HepG2 (cell line): ENCODE measurements around the gene PFAS. TPM values are rescaled to one million over a fixed set of nuclear protein-coding genes. Genes with fewer than 3 reads are reported as not detected.

Experiments used
- ARNT ChIP-seq: fragments of 450-650 bp; IDR thresholded peaks from 2 replicates; pipeline ENCODE4 v1.6.1; 2017
- ATRX ChIP-seq: sonication (generic); formaldehyde crosslinking; IDR thresholded peaks from 2 replicates; pipeline ENCODE4 v1.4.0; 2020; ENCODE audit warnings: missing genetic modification reagents, borderline replicate concordance
- BRCA1 ChIP-seq: sonication (generic); formaldehyde crosslinking; IDR thresholded peaks from 2 replicates; pipeline ENCODE4 v1.4.0; 2020; ENCODE audit warnings: missing genetic modification reagents
- KAT8 ChIP-seq: IDR thresholded peaks from 2 replicates; pipeline ENCODE4 v1.6.1; 2016; ENCODE audit warnings: missing genetic modification reagents, missing compliant biosample characterization
- KLF12 ChIP-seq: sonication (generic); formaldehyde crosslinking; IDR thresholded peaks from 2 replicates; pipeline ENCODE4 v1.4.0; 2020; ENCODE audit warnings: missing genetic modification reagents, borderline replicate concordance
- MTF2 ChIP-seq: sonication (generic); formaldehyde crosslinking; IDR thresholded peaks from 2 replicates; pipeline ENCODE4 v1.5.0; 2020; ENCODE audit warnings: missing genetic modification reagents, borderline replicate concordance
- NFE2 ChIP-seq: sonication (generic); formaldehyde crosslinking; IDR thresholded peaks from 2 replicates; pipeline ENCODE4 v1.4.0; 2020; ENCODE audit warnings: missing genetic modification reagents
- NONO ChIP-seq, 2 experiments: fragments of 450-650 bp in 1 of 2; sonication (generic) in 1 of 2; formaldehyde crosslinking in 1 of 2; IDR thresholded peaks in 1 of 2; conservative IDR thresholded peaks in 1 of 2; 2 replicates each; pipeline versions ENCODE4 v1.6.1 to v1.8.0; 2017 to 2022; ENCODE audit warnings: mild to moderate bottlenecking in 1 of 2, missing genetic modification reagents in 1 of 2, moderate library complexity in 1 of 2
- PAX8 ChIP-seq: sonication (generic); formaldehyde crosslinking; IDR thresholded peaks from 2 replicates; pipeline ENCODE4 v1.8.0; 2022; ENCODE audit warnings: mild to moderate bottlenecking, missing genetic modification reagents, borderline replicate concordance
- SNAPC5 ChIP-seq: sonication (generic); formaldehyde crosslinking; IDR thresholded peaks from 2 replicates; pipeline ENCODE4 v1.8.1; 2023; ENCODE audit warnings: mild to moderate bottlenecking, missing genetic modification reagents, borderline replicate concordance
- TCF7 ChIP-seq: sonication (generic); IDR thresholded peaks from 2 replicates; pipeline ENCODE4 v1.6.1; 2016; ENCODE audit warnings: antibody characterized with exemption, low read depth
- ZBTB40 ChIP-seq, 2 experiments: fragments of 450-650 bp in 1 of 2; sonication (generic) in 1 of 2; formaldehyde crosslinking in 1 of 2; IDR thresholded peaks; 2 replicates each; pipeline versions ENCODE4 v1.6.1 to v1.8.0; 2016 to 2022; ENCODE audit warnings: antibody characterized with exemption in 1 of 2, mild to moderate bottlenecking in 1 of 2, missing genetic modification reagents in 1 of 2
- ZFP36L1 ChIP-seq: sonication (generic); formaldehyde crosslinking; IDR thresholded peaks from 2 replicates; pipeline ENCODE4 v1.8.0; 2022; ENCODE audit warnings: mild to moderate bottlenecking, missing genetic modification reagents, moderate library complexity
- ZNF225 ChIP-seq: sonication (generic); formaldehyde crosslinking; IDR thresholded peaks from 2 replicates; pipeline ENCODE4 v1.4.0; 2020; ENCODE audit warnings: mild to moderate bottlenecking, missing genetic modification reagents
- ZNF24 ChIP-seq: fragments of 450-650 bp; IDR thresholded peaks from 2 replicates; pipeline ENCODE4 v1.6.1; 2017; ENCODE audit warnings: antibody characterized with exemption, mild to moderate bottlenecking
- ZNF33A ChIP-seq: sonication (generic); formaldehyde crosslinking; IDR thresholded peaks from 2 replicates; pipeline ENCODE4 v1.5.1; 2020; ENCODE audit warnings: missing genetic modification reagents, mild to moderate bottlenecking, moderate library complexity, borderline replicate concordance
- ZNF382 ChIP-seq: sonication (generic); formaldehyde crosslinking; IDR thresholded peaks from 2 replicates; pipeline ENCODE4 v1.5.0; 2020; ENCODE audit warnings: missing genetic modification reagents, mild to moderate bottlenecking, borderline replicate concordance
- ZNF512 ChIP-seq: sonication (generic); formaldehyde crosslinking; IDR thresholded peaks from 2 replicates; pipeline ENCODE4 v1.4.0; 2020; ENCODE audit warnings: mild to moderate bottlenecking, missing genetic modification reagents
- ZNF737 ChIP-seq: sonication (generic); formaldehyde crosslinking; IDR thresholded peaks from 2 replicates; pipeline ENCODE4 v1.5.0; 2020; ENCODE audit warnings: missing genetic modification reagents, mild to moderate bottlenecking, borderline replicate concordance
- ZNF788 ChIP-seq: sonication (generic); formaldehyde crosslinking; IDR thresholded peaks from 2 replicates; pipeline ENCODE4 v1.5.0; 2020; ENCODE audit warnings: mild to moderate bottlenecking, missing genetic modification reagents, borderline replicate concordance
- polyA plus RNA-seq, 8 experiments: library from polyadenylated mRNA; depleted of rRNA in 3 of 8; stranded (reverse) in 7 of 8; unstranded in 1 of 8; fragments of >200 nt; fragmentation: Illumina TruSeq in 4 of 8; extraction: Trizol in 4 of 8; gene quantifications; 2 replicates each; pipeline versions ENCODE4 v1.2.1 to v1.2.3, GENCODE V29; 2011 to 2016; ENCODE audit warnings: low read depth in 4 of 8, missing spikeins in 1 of 8, mixed read lengths in 1 of 8; ENCODE audit not compliant: insufficient read depth in 1 of 8
- total RNA-seq, 5 experiments: library from RNA; depleted of rRNA; stranded (reverse); fragments of >200 nt; fragmentation: Illumina TruSeq; extraction: Trizol; gene quantifications; 2 replicates each; pipeline ENCODE4 v1.2.3, GENCODE V29; 2016; ENCODE audit warnings: low read depth in 1 of 5

The PFAS gene
- total and polyA plus RNA-seq, 2 of the 13 experiments (the other 11 are each of a cell fraction or from before 2014, with no cell fraction given), result 49.4 to 58.2 TPM

DNA sequence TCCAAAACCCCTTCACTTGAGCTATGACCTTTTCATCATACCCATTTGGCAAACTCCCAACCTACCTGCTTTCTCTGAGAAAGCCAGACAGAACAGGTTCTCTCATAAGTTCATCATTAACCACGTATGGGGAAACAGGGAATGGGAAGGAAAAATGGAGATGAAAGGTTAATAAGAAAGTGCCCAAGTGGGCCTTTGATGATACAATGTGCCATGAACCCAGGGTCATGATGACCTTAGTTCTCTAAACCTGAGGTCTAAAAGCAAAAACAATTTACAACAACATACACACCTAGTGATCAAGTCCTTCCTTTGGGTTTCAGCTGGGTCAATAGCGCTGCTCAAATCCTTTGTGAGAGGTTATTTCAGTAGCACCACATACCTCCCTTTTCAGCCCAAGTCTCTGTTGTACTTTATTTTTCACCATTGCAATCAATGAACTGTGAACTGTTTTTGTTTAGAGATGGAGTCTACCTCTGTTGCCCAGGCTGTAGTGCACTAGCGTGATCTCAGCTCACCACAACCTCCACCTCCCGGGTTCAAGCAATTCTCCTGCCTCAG, 24.9 kb downstream of the PFAS start (continued):
- TF ChIP-seq ZBTB40 (IDR thresholded peaks at IDR 0.05) (no peak), ZBTB40 (CRISPR knock-in tag; IDR thresholded peaks at IDR 0.05) (no peak; the same call in 1 of the 2 replicates), SNAPC5 (no peak), BRCA1 (CRISPR knock-in tag) (no peak), ZNF225 (CRISPR knock-in tag) (no peak), ZFP36L1 (no peak), MTF2 (no peak), ZNF382 (CRISPR knock-in tag) (no peak), KLF12 (CRISPR knock-in tag) (no peak), NONO (IDR thresholded peaks at IDR 0.05) (no peak), NONO (CRISPR knock-in tag; conservative IDR thresholded peaks at IDR 0.05) (peak; percentile 65; the same call in 1 of the 2 replicates), ZNF33A (peak; percentile 72; the same call in 1 of the 2 replicates), KAT8 (CRISPR knock-in tag) (peak; percentile 72), ZNF24 (no peak), ARNT (no peak), ZNF788 (peak; percentile 58; the same call in 1 of the 2 replicates), TCF7 (peak; percentile 89), ATRX (CRISPR knock-in tag) (no peak), PAX8 (no peak), NFE2 (no peak), ZNF737 (no peak), ZNF512 (CRISPR knock-in tag) (no peak)
